IMR-90 (cell line): ENCODE results near the gene MSH5. TPM values are rescaled to one million over a fixed set of nuclear protein-coding genes. Genes with fewer than 3 reads are reported as not detected.

ENCODE experiments used
- ATAC-seq: fragments of 200-7000 bp; cut with Tn5 transposase; 2 replicates; pipeline ENCODE4 v1.9.1; 2020; ENCODE audit warnings: low read depth, mild to moderate bottlenecking, moderate library complexity
- BruUV-seq: library from RNA; stranded (reverse); fragments of 400-500 nt; replicated peaks from 2 replicates; lab custom pipeline; 2021; lab: Mats Ljungman, UMichigan
- CTCF ChIA-PET: fragments of 300-600 bp; formaldehyde crosslinking; extraction: SDS; loops from one replicate; lab custom pipeline; 2021; ENCODE audit warnings: antibody characterized with exemption; lab: Yijun Ruan, JAX
- POLR2A ChIA-PET: fragments of 300-600 bp; sonication (Branson Sonifier 250); formaldehyde crosslinking; loops from one replicate; lab custom pipeline; 2022; ENCODE audit warnings: antibody characterized with exemption; ENCODE audit not compliant: unreplicated experiment; lab: Charles Lee
- DNase-seq: peaks from one replicate; pipeline ENCODE4 v3.0.0; 2013
- H2AFZ ChIP-seq: replicated peaks from 2 replicates; pipeline ENCODE3; 2013; ENCODE audit warnings: low read length, mild to moderate bottlenecking; ENCODE audit not compliant: poor library complexity
- H2AK5ac ChIP-seq: 2 replicates; pipeline ENCODE4 v1.6.1; 2013; ENCODE audit warnings: low read depth, low read length, inconsistent platforms
- H2AK9ac ChIP-seq: replicated peaks from 2 replicates; pipeline ENCODE3; 2013; ENCODE audit warnings: mild to moderate bottlenecking, low read depth, low read length, moderate library complexity; ENCODE audit not compliant: poor library complexity
- H2BK120ac ChIP-seq: 2 replicates; pipeline ENCODE4 v1.6.1; 2013; ENCODE audit warnings: low read depth, low read length, inconsistent platforms
- H2BK15ac ChIP-seq: 3 replicates; pipeline ENCODE4 v1.6.1; 2013; ENCODE audit warnings: low read depth, low read length, inconsistent platforms
- H2BK20ac ChIP-seq: 2 replicates; pipeline ENCODE4 v1.6.1; 2013; ENCODE audit warnings: low read depth, mild to moderate bottlenecking, inconsistent platforms, low read length, moderate library complexity
- H2BK5ac ChIP-seq: 2 replicates; pipeline ENCODE4 v1.6.1; 2013; ENCODE audit warnings: mild to moderate bottlenecking, low read depth, low read length, inconsistent platforms; ENCODE audit not compliant: poor library complexity, severe bottlenecking
- H3K14ac ChIP-seq: replicated peaks from 2 replicates; pipeline ENCODE4 v1.6.1; 2013; ENCODE audit warnings: low read depth, low read length, inconsistent platforms
- H3K18ac ChIP-seq: 2 replicates; pipeline ENCODE4 v1.6.1; 2013; ENCODE audit warnings: low read depth, low read length, control low read depth
- H3K23ac ChIP-seq: 2 replicates; pipeline ENCODE4 v1.6.1; 2013; ENCODE audit warnings: low read depth, low read length, inconsistent platforms
- H3K27ac ChIP-seq: 2 replicates; pipeline ENCODE4 v1.5.1; 2013; ENCODE audit warnings: mild to moderate bottlenecking, control low read depth, low read length; ENCODE audit not compliant: insufficient read depth
- H3K27me3 ChIP-seq: 2 replicates; pipeline ENCODE4 v1.6.1; 2013; ENCODE audit warnings: low read length; ENCODE audit not compliant: control insufficient read depth, insufficient read depth
- H3K36me3 ChIP-seq: 2 replicates; pipeline ENCODE4 v1.6.1; 2013; ENCODE audit warnings: low read length, mixed read lengths; ENCODE audit not compliant: control insufficient read depth, insufficient read depth
- H3K4ac ChIP-seq: 2 replicates; pipeline ENCODE4 v1.6.1; 2013; ENCODE audit warnings: low read depth, low read length, inconsistent platforms
- H3K4me1 ChIP-seq: 2 replicates; pipeline ENCODE4 v1.6.1; 2013; ENCODE audit warnings: low read length, mixed read lengths; ENCODE audit not compliant: control insufficient read depth, insufficient read depth
- H3K4me2 ChIP-seq: 2 replicates; pipeline ENCODE4 v1.6.1; 2013; ENCODE audit warnings: low read depth, mild to moderate bottlenecking, control low read depth, low read length, moderate library complexity
- H3K4me3 ChIP-seq: 2 replicates; pipeline ENCODE4 v1.5.1; 2013; ENCODE audit warnings: low read depth, mild to moderate bottlenecking, control low read depth, low read length, moderate library complexity; ENCODE audit not compliant: insufficient read depth
- H3K56ac ChIP-seq: 2 replicates; pipeline ENCODE4 v1.6.1; 2013; ENCODE audit warnings: low read length, inconsistent platforms; ENCODE audit not compliant: insufficient read depth; ENCODE audit errors: extremely low read depth
- H3K79me1 ChIP-seq, 2 experiments: 2 replicates each; pipeline ENCODE4 v1.6.1; 2013; ENCODE audit warnings: low read length in 2 of 2, inconsistent platforms in 1 of 2, low read depth in 1 of 2
- H3K9ac ChIP-seq: 2 replicates; pipeline ENCODE4 v1.6.1; 2013; ENCODE audit warnings: low read depth, low read length, control low read depth
- H3K9me1 ChIP-seq: 2 replicates; pipeline ENCODE4 v1.6.1; 2013; ENCODE audit warnings: low read length, inconsistent platforms; ENCODE audit not compliant: insufficient read depth
- H3K9me3 ChIP-seq: 2 replicates; pipeline ENCODE4 v1.6.1; 2013; ENCODE audit warnings: low read length; ENCODE audit not compliant: control insufficient read depth, insufficient read depth
- H4K20me1 ChIP-seq: 2 replicates; pipeline ENCODE4 v1.6.1; 2013; ENCODE audit warnings: low read length, inconsistent platforms; ENCODE audit not compliant: insufficient read depth
- H4K5ac ChIP-seq: 2 replicates; pipeline ENCODE4 v1.6.1; 2013; ENCODE audit warnings: mild to moderate bottlenecking, low read depth, low read length, control low read depth
- H4K8ac ChIP-seq, 2 experiments: 2 replicates each; pipeline ENCODE4 v1.6.1; 2013; ENCODE audit warnings: low read depth in 2 of 2, low read length in 2 of 2, control low read depth in 1 of 2, inconsistent platforms in 1 of 2
- H4K91ac ChIP-seq: 2 replicates; pipeline ENCODE4 v1.6.1; 2013; ENCODE audit warnings: low read depth, low read length, inconsistent platforms; ENCODE audit not compliant: insufficient read depth
- BHLHE40 ChIP-seq: fragments of 150-350 bp; IDR thresholded peaks from 2 replicates; pipeline ENCODE4 v1.6.1; 2016; ENCODE audit warnings: mild to moderate bottlenecking, low read depth, low read length
- CEBPB ChIP-seq: IDR thresholded peaks from 2 replicates; pipeline ENCODE4 v1.6.1; 2012; ENCODE audit warnings: low read depth, low read length, improper control_type of control experiment
- CHD1 ChIP-seq: IDR thresholded peaks from 2 replicates; pipeline ENCODE4 v1.6.1; 2012; ENCODE audit warnings: low read depth, low read length, improper control_type of control experiment
- CTCF ChIP-seq: conservative IDR thresholded peaks from 2 replicates; pipeline ENCODE4 v1.5.1; 2012; ENCODE audit warnings: mild to moderate bottlenecking, low read depth, low read length, improper control_type of control experiment
- ELK1 ChIP-seq: fragments of 150-350 bp; IDR thresholded peaks from 2 replicates; pipeline ENCODE4 v1.6.1; 2016; ENCODE audit warnings: low read depth, mild to moderate bottlenecking, low read length, moderate library complexity, borderline replicate concordance
- FOS ChIP-seq: fragments of 150-350 bp; IDR thresholded peaks from 2 replicates; pipeline ENCODE4 v1.6.1; 2016; ENCODE audit warnings: low read depth, low read length
- MAFK ChIP-seq: IDR thresholded peaks from 2 replicates; pipeline ENCODE4 v1.6.1; 2012; ENCODE audit warnings: low read depth, low read length, improper control_type of control experiment
- MAZ ChIP-seq: IDR thresholded peaks from 2 replicates; pipeline ENCODE4 v1.6.1; 2012; ENCODE audit warnings: low read depth, mild to moderate bottlenecking, low read length, improper control_type of control experiment, moderate library complexity, borderline replicate concordance
- MXI1 ChIP-seq: IDR thresholded peaks from 2 replicates; pipeline ENCODE4 v1.6.1; 2012; ENCODE audit warnings: low read depth, mild to moderate bottlenecking, low read length, moderate library complexity, borderline replicate concordance
- NFE2L2 ChIP-seq: fragments of 150-350 bp; IDR thresholded peaks from 2 replicates; pipeline ENCODE4 v1.6.1; 2016; ENCODE audit warnings: low read depth, mild to moderate bottlenecking, low read length
- POLR2A ChIP-seq: IDR thresholded peaks from 2 replicates; pipeline ENCODE4 v1.6.1; 2012; ENCODE audit warnings: mild to moderate bottlenecking, low read depth, low read length
- RAD21 ChIP-seq: IDR thresholded peaks from 2 replicates; pipeline ENCODE4 v1.6.1; 2012; ENCODE audit warnings: low read length, improper control_type of control experiment
- RCOR1 ChIP-seq: IDR thresholded peaks from 2 replicates; pipeline ENCODE4 v1.6.1; 2012; ENCODE audit warnings: mild to moderate bottlenecking, low read length, improper control_type of control experiment; ENCODE audit not compliant: insufficient replicate concordance
- RFX5 ChIP-seq: IDR thresholded peaks from 2 replicates; pipeline ENCODE4 v1.8.0; 2012; ENCODE audit warnings: low read depth, mild to moderate bottlenecking, low read length, moderate library complexity
- SMC3 ChIP-seq: fragments of 150-350 bp; IDR thresholded peaks from 2 replicates; pipeline ENCODE4 v1.6.1; 2016; ENCODE audit warnings: low read depth, mild to moderate bottlenecking, antibody characterized with exemption, low read length, moderate library complexity
- USF2 ChIP-seq: fragments of 150-350 bp; IDR thresholded peaks from 2 replicates; pipeline ENCODE4 v1.6.1; 2017; ENCODE audit warnings: mild to moderate bottlenecking, antibody characterized with exemption, low read length, low read depth
- WGBS, 2 experiments: methylation state at CpG; one replicate each; pipeline versions ENCODE4 v1.1.5 to v1.1.7; 2013; ENCODE audit warnings: missing lambda C conversion rate in 2 of 2; ENCODE audit not compliant: insufficient read length in 1 of 2; ENCODE audit errors: extremely low coverage in 2 of 2; 5-methylcytosine and 5-hydroxymethylcytosine counted together
- dilution Hi-C: fragments of 300-500 bp; cut with HindIII; formaldehyde crosslinking; loops from one replicate; pipeline ENCODE4 v1.14.3; 2018; ENCODE audit warnings: low sequenced_read_pairs; ENCODE audit not compliant: unreplicated experiment
- in situ Hi-C: fragments of 300-500 bp; cut with MboI; formaldehyde crosslinking; loops from 3 replicates; pipeline ENCODE4 v1.14.3; 2019; ENCODE audit warnings: low sequenced_read_pairs, inconsistent platforms, mixed read lengths
- intact Hi-C: fragments of 100-400 bp; cut with micrococcal nuclease; formaldehyde crosslinking; loops from 2 replicates; pipeline ENCODE4 v1.10.0; 2022
- polyA plus RNA-seq, 3 experiments: library from polyadenylated mRNA; depleted of rRNA; stranded (reverse); fragments of >200 nt; gene quantifications; 2 replicates each; pipeline ENCODE4 v1.2.3, GENCODE V29; 2012; ENCODE audit warnings: low replicate concordance in 1 of 3
- total RNA-seq: library from RNA; depleted of rRNA; stranded (reverse); fragments of >200 nt; gene quantifications from 2 replicates; pipeline ENCODE4 v1.2.3, GENCODE V29; 2012

Gene MSH5
- total and polyA plus RNA-seq, 2 of the 4 experiments (the other 2 are of a cell fraction): 5.6 to 15.7 TPM

GRCh38 chr6:31692886-31693285 lies 46.9 kb upstream of the MSH5 start:
- Histone ChIP-seq H4K5ac (no peak overlapping the region), H3K4me1 (no peaks in the 10 kb centered on the region), H2BK15ac (no peak overlapping the region), H2AK9ac (no peak overlapping the region), H4K91ac (no peak overlapping the region), H3K4me3 (no peak overlapping the region), H4K8ac (no peak overlapping the region), H2BK5ac (no peak overlapping the region), H4K20me1 (0 out of 2 replicates have a peak, but pooled peaks cover 4% of the 10 kb centered on the region), H3K9me1 (no peaks in the 10 kb centered on the region), H3K4ac (no peak overlapping the region), H3K9me3 (no peaks in the 10 kb centered on the region), H3K23ac (no peak overlapping the region), H2BK20ac (no peak overlapping the region), H2AK5ac (no peak overlapping the region), H3K4me2 (no peak overlapping the region), H3K56ac (no peak overlapping the region), H3K27ac (no peak overlapping the region), H3K18ac (no peak overlapping the region), H3K9ac (no peak overlapping the region), H3K14ac (no peak overlapping the region), H3K36me3 (peaks cover 69% of the 10 kb centered on the region), H3K27me3 (no peaks in the 10 kb centered on the region), H2BK120ac (no peak overlapping the region), H2AFZ (no peak overlapping the region), H3K79me1 (peaks cover 4 to 18% of the 10 kb centered on the region in 2 experiments; a peak in 3 of 4 replicates)
- DNase-seq (no peak), ATAC-seq (no peak)
- no TSS peak for BruUV-seq
- 92% methylated on average over 7 of the region's 9 CpGs; no CpG with 5 or more reads in 1 of the 2 experiments for WGBS, 2 experiments
- dilution Hi-C loops: no loop called here
- intact Hi-C loops: no loop called here
- no peak for TF ChIP-seq ELK1
- TF ChIP-seq SMC3: no peak
- TF ChIP-seq RFX5: no peak
- no peak for TF ChIP-seq NFE2L2
- no peak for TF ChIP-seq RCOR1
- TF ChIP-seq CTCF: no peak
- TF ChIP-seq BHLHE40: no peak
- no peak for TF ChIP-seq FOS
- TF ChIP-seq RAD21: no peak
- TF ChIP-seq MXI1: no peak
- no peak for TF ChIP-seq MAZ
- TF ChIP-seq POLR2A: no peak
- TF ChIP-seq USF2: no peak
- TF ChIP-seq MAFK: no peak
- no peak for TF ChIP-seq CHD1
- no peak for TF ChIP-seq CEBPB
- ChIA-PET POLR2A (no interaction called here), CTCF (no interaction called here)
- in situ Hi-C loops: no loop called here
